Measurements from ENCODE around the gene TTLL4.

The TTLL4 gene

GRCh38 chr2:218694405-218695145 lies 16.1 kb upstream of the TTLL4 start:
- peaks cover 7% of the 10 kb centered on the region for H3K36me3 ChIP-seq (ENCODE audit: control insufficient read depth, insufficient read depth, low read length)
- no peak overlapping the region for H3K9ac ChIP-seq (ENCODE audit: low read length)
- H3K27me3 ChIP-seq (ENCODE audit: control insufficient read depth, insufficient read depth, low read length): no peaks in the 10 kb centered on the region
- H3K4me3 ChIP-seq (ENCODE audit: low read length): no peak overlapping the region
- H3K27ac ChIP-seq (ENCODE audit: low read depth, low read length): no peak overlapping the region
- peaks cover 2% of the 10 kb centered on the region for H3K4me1 ChIP-seq (ENCODE audit: control insufficient read depth, insufficient read depth, low read length)

- Histone ChIP-seq H3K9ac (ENCODE audit: low read length) (no peak overlapping the region), H3K4me1 (ENCODE audit: control insufficient read depth, insufficient read depth, low read length) (no peaks in the 10 kb centered on the region), H3K4me3 (ENCODE audit: low read length) (no peak overlapping the region), H3K27ac (ENCODE audit: low read depth, low read length) (no peak overlapping the region), H3K27me3 (ENCODE audit: control insufficient read depth, insufficient read depth, low read length) (no peaks in the 10 kb centered on the region), H3K36me3 (ENCODE audit: control insufficient read depth, insufficient read depth, low read length) (no peaks in the 10 kb centered on the region)
Measured at GRCh38 chr2:218698885-218699284, 11.8 kb upstream of the TTLL4 start.

GRCh38 chr2:218701806-218702205 lies 8.8 kb upstream of the TTLL4 start:
- Histone ChIP-seq H3K36me3 (ENCODE audit: control insufficient read depth, insufficient read depth, low read length) (no peaks in the 10 kb centered on the region), H3K27me3 (ENCODE audit: control insufficient read depth, insufficient read depth, low read length) (no peaks in the 10 kb centered on the region), H3K4me3 (ENCODE audit: low read length) (no peak overlapping the region), H3K27ac (ENCODE audit: low read depth, low read length) (no peak overlapping the region), H3K4me1 (ENCODE audit: control insufficient read depth, insufficient read depth, low read length) (no peaks in the 10 kb centered on the region), H3K9ac (ENCODE audit: low read length) (no peak overlapping the region)

GRCh38 chr2:218703341-218703740 lies 7.3 kb upstream of the TTLL4 start:
- no peaks in the 10 kb centered on the region for H3K27me3 ChIP-seq (ENCODE audit: control insufficient read depth, insufficient read depth, low read length)
- H3K4me1 ChIP-seq (ENCODE audit: control insufficient read depth, insufficient read depth, low read length): no peaks in the 10 kb centered on the region
- no peaks in the 10 kb centered on the region for H3K36me3 ChIP-seq (ENCODE audit: control insufficient read depth, insufficient read depth, low read length)
- no peak overlapping the region for H3K4me3 ChIP-seq (ENCODE audit: low read length)
- no peak overlapping the region for H3K27ac ChIP-seq (ENCODE audit: low read depth, low read length)
- H3K9ac ChIP-seq (ENCODE audit: low read length): no peak overlapping the region

- Histone ChIP-seq H3K4me1 (ENCODE audit: control insufficient read depth, insufficient read depth, low read length) (no peaks in the 10 kb centered on the region), H3K36me3 (ENCODE audit: control insufficient read depth, insufficient read depth, low read length) (no peaks in the 10 kb centered on the region), H3K27ac (ENCODE audit: low read depth, low read length) (no peak overlapping the region), H3K4me3 (ENCODE audit: low read length) (no peak overlapping the region), H3K9ac (ENCODE audit: low read length) (no peak overlapping the region), H3K27me3 (ENCODE audit: control insufficient read depth, insufficient read depth, low read length) (no peaks in the 10 kb centered on the region)
Measured at GRCh38 chr2:218708086-218708485, 2.5 kb upstream of the TTLL4 start.

- H3K27me3 ChIP-seq (ENCODE audit: control insufficient read depth, insufficient read depth, low read length): no peaks in the 10 kb centered on the region
- no peak overlapping the region for H3K9ac ChIP-seq (ENCODE audit: low read length)
- no peak overlapping the region for H3K4me3 ChIP-seq (ENCODE audit: low read length)
- H3K4me1 ChIP-seq (ENCODE audit: control insufficient read depth, insufficient read depth, low read length): no peaks in the 10 kb centered on the region
- no peak overlapping the region for H3K27ac ChIP-seq (ENCODE audit: low read depth, low read length)
- no peaks in the 10 kb centered on the region for H3K36me3 ChIP-seq (ENCODE audit: control insufficient read depth, insufficient read depth, low read length)
Measured at GRCh38 chr2:218709908-218710307, 727 bp upstream of the TTLL4 start.

- H3K9ac ChIP-seq (ENCODE audit: low read length): no peak overlapping the region
- H3K4me1 ChIP-seq (ENCODE audit: control insufficient read depth, insufficient read depth, low read length): no peaks in the 10 kb centered on the region
- H3K27me3 ChIP-seq (ENCODE audit: control insufficient read depth, insufficient read depth, low read length): no peaks in the 10 kb centered on the region
- H3K27ac ChIP-seq (ENCODE audit: low read depth, low read length): peak overlapping the region; percentile 41
- H3K36me3 ChIP-seq (ENCODE audit: control insufficient read depth, insufficient read depth, low read length): no peaks in the 10 kb centered on the region
- H3K4me3 ChIP-seq (ENCODE audit: low read length): peak overlapping the region; percentile 44
Measured at GRCh38 chr2:218710334-218710686, 325 bp upstream of the TTLL4 start.

GRCh38 chr2:218711550-218711929 lies 905 bp downstream of the TTLL4 start:
- Histone ChIP-seq H3K4me3 (ENCODE audit: low read length) (peak overlapping the region; percentile 90), H3K4me1 (ENCODE audit: control insufficient read depth, insufficient read depth, low read length) (no peaks in the 10 kb centered on the region), H3K27ac (ENCODE audit: low read depth, low read length) (peak overlapping the region; percentile 80), H3K27me3 (ENCODE audit: control insufficient read depth, insufficient read depth, low read length) (no peaks in the 10 kb centered on the region), H3K36me3 (ENCODE audit: control insufficient read depth, insufficient read depth, low read length) (no peaks in the 10 kb centered on the region), H3K9ac (ENCODE audit: low read length) (no peak overlapping the region)

- H3K36me3 ChIP-seq (ENCODE audit: control insufficient read depth, insufficient read depth, low read length): no peaks in the 10 kb centered on the region
- no peak overlapping the region for H3K9ac ChIP-seq (ENCODE audit: low read length)
Measured at GRCh38 chr2:218713922-218714321, 3.3 kb downstream of the TTLL4 start.

GRCh38 chr2:218716070-218716469 lies 5.4 kb downstream of the TTLL4 start:
- Histone ChIP-seq H3K36me3 (ENCODE audit: control insufficient read depth, insufficient read depth, low read length) (no peaks in the 10 kb centered on the region), H3K9ac (ENCODE audit: low read length) (no peak overlapping the region), H3K27me3 (ENCODE audit: control insufficient read depth, insufficient read depth, low read length) (no peaks in the 10 kb centered on the region), H3K4me3 (ENCODE audit: low read length) (no peak overlapping the region), H3K4me1 (ENCODE audit: control insufficient read depth, insufficient read depth, low read length) (no peaks in the 10 kb centered on the region), H3K27ac (ENCODE audit: low read depth, low read length) (no peak overlapping the region)

More at GRCh38 chr2:218713922-218714321, 3.3 kb downstream of the TTLL4 start:
- no peaks in the 10 kb centered on the region for H3K4me1 ChIP-seq (ENCODE audit: control insufficient read depth, insufficient read depth, low read length)
- no peaks in the 10 kb centered on the region for H3K27me3 ChIP-seq (ENCODE audit: control insufficient read depth, insufficient read depth, low read length)
- no peak overlapping the region for H3K4me3 ChIP-seq (ENCODE audit: low read length)
- no peak overlapping the region for H3K27ac ChIP-seq (ENCODE audit: low read depth, low read length)

- no peaks in the 10 kb centered on the region for H3K4me1 ChIP-seq (ENCODE audit: control insufficient read depth, insufficient read depth, low read length)
- no peaks in the 10 kb centered on the region for H3K27me3 ChIP-seq (ENCODE audit: control insufficient read depth, insufficient read depth, low read length)
- no peaks in the 10 kb centered on the region for H3K36me3 ChIP-seq (ENCODE audit: control insufficient read depth, insufficient read depth, low read length)
- H3K9ac ChIP-seq (ENCODE audit: low read length): no peak overlapping the region
- H3K27ac ChIP-seq (ENCODE audit: low read depth, low read length): no peak overlapping the region
- no peak overlapping the region for H3K4me3 ChIP-seq (ENCODE audit: low read length)
Measured at GRCh38 chr2:218717262-218717661, 6.6 kb downstream of the TTLL4 start.

GRCh38 chr2:218718058-218718457 lies 7.4 kb downstream of the TTLL4 start:
- Histone ChIP-seq H3K27me3 (ENCODE audit: control insufficient read depth, insufficient read depth, low read length) (no peaks in the 10 kb centered on the region), H3K27ac (ENCODE audit: low read depth, low read length) (no peak overlapping the region)

GRCh38 chr2:218719457-218719856 lies 8.8 kb downstream of the TTLL4 start:
- H3K4me3 ChIP-seq (ENCODE audit: low read length): no peak overlapping the region
- H3K27me3 ChIP-seq (ENCODE audit: control insufficient read depth, insufficient read depth, low read length): no peaks in the 10 kb centered on the region
- no peaks in the 10 kb centered on the region for H3K4me1 ChIP-seq (ENCODE audit: control insufficient read depth, insufficient read depth, low read length)
- H3K36me3 ChIP-seq (ENCODE audit: control insufficient read depth, insufficient read depth, low read length): no peaks in the 10 kb centered on the region
- H3K27ac ChIP-seq (ENCODE audit: low read depth, low read length): no peak overlapping the region
- H3K9ac ChIP-seq (ENCODE audit: low read length): no peak overlapping the region

More at GRCh38 chr2:218718058-218718457, 7.4 kb downstream of the TTLL4 start:
- no peak overlapping the region for H3K9ac ChIP-seq (ENCODE audit: low read length)
- H3K4me3 ChIP-seq (ENCODE audit: low read length): no peak overlapping the region
- H3K4me1 ChIP-seq (ENCODE audit: control insufficient read depth, insufficient read depth, low read length): no peaks in the 10 kb centered on the region
- no peaks in the 10 kb centered on the region for H3K36me3 ChIP-seq (ENCODE audit: control insufficient read depth, insufficient read depth, low read length)

All from rectal smooth muscle tissue (tissue), 1 donor.